DMS153 treated with DMSO at 0.1 percent for 48 hours (cell line): ENCODE measurements around the gene PRAMEF12.
"Not testable (repeated sequence)": the region's sequence is repeated elsewhere in the genome, so short reads cannot be mapped to it uniquely, and the experiment has no call there.

Source experiments
- DNase-seq: peaks from one replicate; lab custom pipeline; 2025; ENCODE audit not compliant: unreplicated experiment; lab: John Stamatoyannopoulos, UW

The PRAMEF12 gene

GRCh38 chr1:12770620-12771019 lies 2.9 kb upstream of the PRAMEF12 start:
- DNase-seq: no peak

- DNase-seq: no peak
Measured at GRCh38 chr1:12771186-12771585, 2.4 kb upstream of the PRAMEF12 start.

- no peak for DNase-seq
Measured at GRCh38 chr1:12772520-12772919, 1.0 kb upstream of the PRAMEF12 start.

- no peak for DNase-seq
Measured at GRCh38 chr1:12774801-12775345, 1.3 kb downstream of the PRAMEF12 start.

- DNase-seq: no peak
Measured at GRCh38 chr1:12775443-12775842, 1.9 kb downstream of the PRAMEF12 start.

- DNase-seq: no peak
Measured at GRCh38 chr1:12776801-12777557, 3.4 kb downstream of the PRAMEF12 start.

- no peak for DNase-seq
Measured at GRCh38 chr1:12778061-12778460, 4.5 kb downstream of the PRAMEF12 start.

GRCh38 chr1:12778907-12779306 lies 5.4 kb downstream of the PRAMEF12 start:
- DNase-seq: no peak

- peak; percentile 30 for DNase-seq
Measured at GRCh38 chr1:12781488-12781887, 8.0 kb downstream of the PRAMEF12 start.

GRCh38 chr1:12783783-12784182 lies 10.2 kb downstream of the PRAMEF12 start:
- DNase-seq: not testable (repeated sequence)

GRCh38 chr1:12784729-12785128 lies 11.2 kb downstream of the PRAMEF12 start:
- DNase-seq: not testable (repeated sequence)

GRCh38 chr1:12791097-12791496 lies 17.6 kb downstream of the PRAMEF12 start, which contains the start of gene PRAMEF1:
Gene PRAMEF1 (plus strand): TSS chr1:12791397. CDS start chr1:12793228, 1,831 bp downstream.
- not testable (repeated sequence) for DNase-seq

- no peak for DNase-seq
Measured at GRCh38 chr1:12798911-12799310, 25.4 kb downstream of the PRAMEF12 start.

- no peak for DNase-seq
Measured at GRCh38 chr1:12799730-12800129, 26.2 kb downstream of the PRAMEF12 start.

- DNase-seq: no peak
Measured at GRCh38 chr1:12809933-12810332, 36.4 kb downstream of the PRAMEF12 start.

GRCh38 chr1:12810691-12811408 lies 37.3 kb downstream of the PRAMEF12 start:
- no peak for DNase-seq

- no peak for DNase-seq
Measured at GRCh38 chr1:12811409-12811784, 37.9 kb downstream of the PRAMEF12 start.

- not testable (repeated sequence) for DNase-seq
Measured at GRCh38 chr1:12819061-12819460, 45.5 kb downstream of the PRAMEF12 start.
